SK-N-SH treated with all-trans-retinoic acid at 6 μM for 48 hours (cell line): Measurements from ENCODE around the gene SYVN1.
A peak's percentile ranks its signal among the peaks of the same experiment; 100 is the strongest.

ENCODE experiments used
- ATAC-seq: fragments of 200-7000 bp; cut with Tn5 transposase; 3 replicates; pipeline ENCODE4 v1.9.1; 2020; ENCODE audit warnings: mild to moderate bottlenecking, moderate library complexity
- BACH2 ChIP-seq: fragments of 250-450 bp; sonication (Bioruptor Pico); IDR thresholded peaks from 2 replicates; pipeline ENCODE4 v1.9.0; 2021; ENCODE audit warnings: mild to moderate bottlenecking, borderline replicate concordance
- CSDC2 ChIP-seq: fragments of 250-450 bp; sonication (Bioruptor Pico); IDR thresholded peaks from 2 replicates; pipeline ENCODE4 v1.5.0; 2020; ENCODE audit warnings: mild to moderate bottlenecking, moderate library complexity
- CSRNP3 ChIP-seq: fragments of 250-450 bp; sonication (Bioruptor Pico); IDR thresholded peaks from 2 replicates; pipeline ENCODE4 v1.5.1; 2021; ENCODE audit warnings: mild to moderate bottlenecking, moderate library complexity
- ESRRG ChIP-seq: fragments of 250-450 bp; sonication (Bioruptor Pico); IDR thresholded peaks from 2 replicates; pipeline ENCODE4 v1.6.1; 2021; ENCODE audit warnings: mild to moderate bottlenecking
- GLIS3 ChIP-seq: fragments of 250-450 bp; sonication (Bioruptor Pico); IDR thresholded peaks from 2 replicates; pipeline ENCODE4 v1.5.0; 2020; ENCODE audit warnings: mild to moderate bottlenecking, moderate library complexity
- OSR1 ChIP-seq: fragments of 250-450 bp; sonication (Bioruptor Pico); IDR thresholded peaks from 2 replicates; pipeline ENCODE4 v1.8.0; 2022; ENCODE audit warnings: moderate library complexity, mild to moderate bottlenecking, inconsistent platforms
- POU6F1 ChIP-seq: fragments of 250-450 bp; sonication (Bioruptor Pico); IDR thresholded peaks from 2 replicates; pipeline ENCODE4 v1.8.0; 2021; ENCODE audit warnings: low read depth, mild to moderate bottlenecking, moderate library complexity, borderline replicate concordance
- PPARA ChIP-seq: fragments of 250-450 bp; sonication (Bioruptor Pico); IDR thresholded peaks from 2 replicates; pipeline ENCODE4 v1.5.0; 2020; ENCODE audit warnings: mild to moderate bottlenecking, borderline replicate concordance
- RARB ChIP-seq: fragments of 250-450 bp; sonication (Bioruptor Pico); IDR thresholded peaks from 2 replicates; pipeline ENCODE4 v1.8.0; 2021; ENCODE audit warnings: mild to moderate bottlenecking, moderate library complexity
- SNAI2 ChIP-seq: fragments of 250-450 bp; sonication (Bioruptor Pico); IDR thresholded peaks from 2 replicates; pipeline ENCODE4 v1.5.0; 2020; ENCODE audit warnings: mild to moderate bottlenecking, moderate library complexity
- TCF4 ChIP-seq: fragments of 250-450 bp; sonication (Bioruptor Pico); IDR thresholded peaks from 2 replicates; pipeline ENCODE4 v1.8.0; 2021; ENCODE audit warnings: mild to moderate bottlenecking, moderate library complexity, borderline replicate concordance
- TOX ChIP-seq: fragments of 250-450 bp; sonication (Bioruptor Pico); IDR thresholded peaks from 2 replicates; pipeline ENCODE4 v1.8.0; 2021; ENCODE audit warnings: mild to moderate bottlenecking, moderate library complexity, borderline replicate concordance
- TSHZ2 ChIP-seq: fragments of 250-450 bp; sonication (Bioruptor Pico); IDR thresholded peaks from 2 replicates; pipeline ENCODE4 v1.5.0; 2020; ENCODE audit warnings: mild to moderate bottlenecking, moderate library complexity
- ZC3H10 ChIP-seq: fragments of 250-450 bp; sonication (Bioruptor Pico); IDR thresholded peaks from 2 replicates; pipeline ENCODE4 v1.5.1; 2021; ENCODE audit warnings: mild to moderate bottlenecking, moderate library complexity
- ZFP3 ChIP-seq: fragments of 250-450 bp; sonication (Bioruptor Pico); IDR thresholded peaks from 2 replicates; pipeline ENCODE4 v1.5.0; 2020; ENCODE audit warnings: mild to moderate bottlenecking, moderate library complexity
- ZFP30 ChIP-seq: fragments of 450-650 bp; formaldehyde crosslinking; IDR thresholded peaks from 2 replicates; pipeline ENCODE4 v1.5.0; 2022; ENCODE audit warnings: mild to moderate bottlenecking, moderate library complexity
- ZNF565 ChIP-seq: fragments of 450-650 bp; formaldehyde crosslinking; conservative IDR thresholded peaks from 2 replicates; pipeline ENCODE4 v1.5.0; 2020; ENCODE audit warnings: low read depth, mild to moderate bottlenecking, moderate library complexity
- ZNF8 ChIP-seq: fragments of 450-650 bp; formaldehyde crosslinking; IDR thresholded peaks from 2 replicates; pipeline ENCODE4 v1.5.0; 2020; ENCODE audit warnings: mild to moderate bottlenecking, moderate library complexity
- TF ChIP-seq, protein P1 (sequence below): fragments of 250-450 bp; sonication (Bioruptor Pico); IDR thresholded peaks from 2 replicates; pipeline ENCODE4 v1.8.0; 2020; ENCODE audit warnings: mild to moderate bottlenecking, moderate library complexity, borderline replicate concordance
- TF ChIP-seq, protein P2 (sequence below): fragments of 250-450 bp; sonication (Bioruptor Pico); IDR thresholded peaks from 2 replicates; pipeline ENCODE4 v1.5.1; 2020; ENCODE audit warnings: low read depth, mild to moderate bottlenecking, moderate library complexity

SYVN1 gene

DNA sequence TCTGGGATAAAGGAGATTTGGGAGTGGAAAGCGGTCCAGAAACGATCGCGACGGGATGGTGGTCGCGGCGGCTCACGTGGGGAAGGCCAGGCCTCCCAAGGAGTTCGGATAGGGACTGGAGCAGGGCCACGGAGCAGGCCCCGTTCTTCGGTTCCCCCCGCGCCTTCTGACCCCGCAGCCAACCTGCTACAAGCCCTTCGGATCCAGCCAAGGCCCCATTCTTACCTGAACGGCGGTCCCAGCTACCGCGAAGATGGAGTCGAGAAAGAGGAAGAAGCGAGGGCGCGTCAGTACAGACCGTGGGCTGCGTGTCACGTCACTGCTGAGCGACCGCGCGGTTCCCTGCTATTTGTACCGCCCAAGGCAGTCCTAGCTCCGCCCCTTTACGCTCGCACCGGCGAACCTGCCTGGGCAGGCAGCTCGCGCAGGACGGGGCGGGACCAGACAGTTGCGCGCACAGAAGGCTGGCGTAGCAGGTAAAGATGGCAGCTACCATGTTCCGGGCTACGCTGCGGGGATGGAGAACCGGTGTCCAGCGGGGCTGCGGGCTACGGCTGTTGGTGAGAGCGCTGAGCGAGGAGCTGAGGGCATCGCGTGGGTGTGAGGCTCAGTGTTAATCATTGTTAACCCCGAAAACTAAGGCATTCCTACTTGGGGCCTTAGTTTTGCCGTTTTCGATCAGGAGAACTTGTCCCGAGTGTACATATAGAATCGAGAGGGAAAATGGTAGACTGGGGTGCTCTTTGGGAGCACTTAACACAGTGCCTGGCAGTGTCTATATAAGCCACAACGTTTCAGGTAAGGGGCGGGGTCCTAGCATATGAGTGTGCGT, 12.2 kb downstream of the SYVN1 start, which contains the start of the genes FAU and MRPL49:
TSS of gene FAU (minus strand) at position 270 of the 832 bp plus-strand sequence. CDS start 321 bp downstream, outside the sequence.
TSS of gene MRPL49 (plus strand) at position 457 of the 832 bp plus-strand sequence. CDS start at position 483, 26 bp downstream.
- peak; percentile 88 for ATAC-seq
- TF ChIP-seq ZFP3 (CRISPR knock-in tag) = 0 out of 2 replicates have a peak, but pooled peaks have one; percentile 13
- no peak for TF ChIP-seq SNAI2 (CRISPR knock-in tag)

DNA sequence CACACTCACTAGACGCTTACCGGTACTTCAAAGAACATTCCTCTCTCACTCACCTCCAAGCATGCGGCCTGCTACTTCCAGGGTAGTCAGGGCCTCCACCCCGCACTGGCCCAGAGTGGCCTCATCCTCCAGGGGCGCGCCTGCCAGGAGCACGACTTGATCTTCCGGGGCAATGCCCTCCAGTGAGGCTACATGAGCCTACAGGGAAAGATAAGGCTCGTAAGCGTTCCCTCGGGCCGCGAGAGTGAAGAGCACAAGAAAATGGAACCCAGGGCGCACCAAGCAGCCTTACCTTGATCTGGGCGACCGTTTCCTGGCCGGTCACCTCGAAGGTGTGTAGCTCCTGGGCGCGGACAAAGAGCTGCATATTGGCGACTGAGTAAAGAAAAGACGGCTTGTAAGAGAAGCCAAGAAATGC, 12.9 kb downstream of the SYVN1 start:
- ATAC-seq = no peak

GRCh38 chr11:65120831-65121230, 13.5 kb downstream of the SYVN1 start:
- TF ChIP-seq ZC3H10 (CRISPR knock-in tag) = no peak
- no peak for TF ChIP-seq SNAI2 (CRISPR knock-in tag)
- TF ChIP-seq RARB = no peak
- no peak for TF ChIP-seq CSDC2 (CRISPR knock-in tag)
- TF ChIP-seq, protein P1, sequence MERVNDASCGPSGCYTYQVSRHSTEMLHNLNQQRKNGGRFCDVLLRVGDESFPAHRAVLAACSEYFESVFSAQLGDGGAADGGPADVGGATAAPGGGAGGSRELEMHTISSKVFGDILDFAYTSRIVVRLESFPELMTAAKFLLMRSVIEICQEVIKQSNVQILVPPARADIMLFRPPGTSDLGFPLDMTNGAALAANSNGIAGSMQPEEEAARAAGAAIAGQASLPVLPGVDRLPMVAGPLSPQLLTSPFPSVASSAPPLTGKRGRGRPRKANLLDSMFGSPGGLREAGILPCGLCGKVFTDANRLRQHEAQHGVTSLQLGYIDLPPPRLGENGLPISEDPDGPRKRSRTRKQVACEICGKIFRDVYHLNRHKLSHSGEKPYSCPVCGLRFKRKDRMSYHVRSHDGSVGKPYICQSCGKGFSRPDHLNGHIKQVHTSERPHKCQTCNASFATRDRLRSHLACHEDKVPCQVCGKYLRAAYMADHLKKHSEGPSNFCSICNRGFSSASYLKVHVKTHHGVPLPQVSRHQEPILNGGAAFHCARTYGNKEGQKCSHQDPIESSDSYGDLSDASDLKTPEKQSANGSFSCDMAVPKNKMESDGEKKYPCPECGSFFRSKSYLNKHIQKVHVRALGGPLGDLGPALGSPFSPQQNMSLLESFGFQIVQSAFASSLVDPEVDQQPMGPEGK (CRISPR knock-in tag) = no peak
- no peak for TF ChIP-seq ZFP30
- TF ChIP-seq CSRNP3 (CRISPR knock-in tag) = no peak
- no peak for ATAC-seq

More for the DNA sequence above, 12.9 kb downstream of the SYVN1 start:
- TF ChIP-seq GLIS3 (CRISPR knock-in tag) = no peak
- no peak for TF ChIP-seq TOX (CRISPR knock-in tag)
- TF ChIP-seq ZNF8 (CRISPR knock-in tag) = no peak
- no peak for TF ChIP-seq PPARA
- TF ChIP-seq POU6F1 = no peak
- TF ChIP-seq TCF4 = no peak
- TF ChIP-seq, protein P2, sequence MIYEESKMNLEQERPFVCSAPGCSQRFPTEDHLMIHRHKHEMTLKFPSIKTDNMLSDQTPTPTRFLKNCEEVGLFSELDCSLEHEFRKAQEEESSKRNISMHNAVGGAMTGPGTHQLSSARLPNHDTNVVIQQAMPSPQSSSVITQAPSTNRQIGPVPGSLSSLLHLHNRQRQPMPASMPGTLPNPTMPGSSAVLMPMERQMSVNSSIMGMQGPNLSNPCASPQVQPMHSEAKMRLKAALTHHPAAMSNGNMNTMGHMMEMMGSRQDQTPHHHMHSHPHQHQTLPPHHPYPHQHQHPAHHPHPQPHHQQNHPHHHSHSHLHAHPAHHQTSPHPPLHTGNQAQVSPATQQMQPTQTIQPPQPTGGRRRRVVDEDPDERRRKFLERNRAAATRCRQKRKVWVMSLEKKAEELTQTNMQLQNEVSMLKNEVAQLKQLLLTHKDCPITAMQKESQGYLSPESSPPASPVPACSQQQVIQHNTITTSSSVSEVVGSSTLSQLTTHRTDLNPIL = no peak
- TF ChIP-seq ZFP3 (CRISPR knock-in tag) = no peak
- no peak for TF ChIP-seq RARB
- no peak for TF ChIP-seq ESRRG (CRISPR knock-in tag)
- TF ChIP-seq BACH2 (CRISPR knock-in tag) = no peak
- no peak for TF ChIP-seq ZFP30
- TF ChIP-seq ZNF565 (CRISPR knock-in tag) = no peak
- TF ChIP-seq CSRNP3 (CRISPR knock-in tag) = no peak
- TF ChIP-seq TSHZ2 (CRISPR knock-in tag) = no peak
- TF ChIP-seq ZC3H10 (CRISPR knock-in tag) = no peak
- TF ChIP-seq OSR1 (CRISPR knock-in tag) = no peak
- no peak for TF ChIP-seq CSDC2 (CRISPR knock-in tag)
- TF ChIP-seq, all 23 proteins: peak for 0
